Measurements from ENCODE around the gene TANC1. TPM values are rescaled to one million over a fixed set of nuclear protein-coding genes. Genes with fewer than 3 reads are reported as not detected.

Gene TANC1
- total and polyA plus RNA-seq, 2 donors (not counting 3 experiments of a cell fraction or from before 2014, with no cell fraction given), result 58.9 to 99.4 TPM

GRCh38 chr2:159080641-159081040, 112.2 kb downstream of the TANC1 start:
- dilution Hi-C loops (cut with MboI; ENCODE audit: extremely low pct_ligation_motif_present, low sequenced_read_pairs), result no loop called here
- DNase-seq (ENCODE audit: low read depth, low spot score), result no peak
- POLR2A ChIA-PET, result no interaction called here

More at GRCh38 chr2:159080641-159081040, 112.2 kb downstream of the TANC1 start:
- Histone ChIP-seq H3K27me3 (ENCODE audit: control insufficient read depth in 2 of 2, insufficient read depth in 2 of 2, low read length in 2 of 2) (no peaks in the 10 kb centered on the region), H3K36me3 (ENCODE audit: control insufficient read depth in 2 of 2, extremely low read depth in 1 of 2, insufficient read depth in 2 of 2, low read length in 2 of 2) (no peaks in the 10 kb centered on the region), H3K9me3 (replicated peaks; ENCODE audit: control insufficient read depth, insufficient read depth, low read length) (no peaks in the 10 kb centered on the region), H2AFZ (ENCODE audit: low read depth, low read length) (no peak overlapping the region), H3K4me1 (ENCODE audit: control insufficient read depth, extremely low read depth, insufficient read depth, low read length) (peaks cover 46% of the 10 kb centered on the region), H3K9me1 (replicated peaks; ENCODE audit: control insufficient read depth, extremely low read depth, insufficient read depth, low read length) (no peaks in the 10 kb centered on the region), H3K4me2 (ENCODE audit: insufficient read depth, low read length) (no peak overlapping the region), H3K27ac (ENCODE audit: insufficient read depth, low read depth, low read length) (no peak overlapping the region), H3K4me3 (replicated peaks in 1 of 3; ENCODE audit: insufficient read depth in 1 of 3, low read depth in 1 of 3, low read length in 3 of 3) (no peak overlapping the region), H4K20me1 (replicated peaks; ENCODE audit: control insufficient read depth, extremely low read depth, insufficient read depth, low read length) (no peaks in the 10 kb centered on the region), H3K9ac (replicated peaks; ENCODE audit: extremely low read depth, insufficient read depth, low read length) (no peak overlapping the region), H3K79me2 (ENCODE audit: control insufficient read depth, insufficient read depth, low read length) (peaks cover 57% of the 10 kb centered on the region)
- FAIRE-seq, result no peak
- CTCF ChIA-PET, result interaction anchor here (0.6 to 2.1 kb wide), 5 partner anchors 8 to 125 kb away, joined by 3 to 9 read pairs (median 4); no protein-coding TSS in a partner anchor
- TF ChIP-seq CTCF (IDR thresholded peaks at IDR 0.05; ENCODE audit: extremely low read depth in 1 of 2, insufficient read depth in 1 of 2, low read depth in 1 of 2, low read length in 2 of 2), result no peak
- no peak for TF ChIP-seq POLR2A (IDR thresholded peaks at IDR 0.05; ENCODE audit: low read depth, low read length)
- TF ChIP-seq MYC (IDR thresholded peaks at IDR 0.05; ENCODE audit: low read depth, low read length), result no peak
- no peak for TF ChIP-seq GATA2 (IDR thresholded peaks at IDR 0.05; ENCODE audit: insufficient read depth, insufficient read length, low read depth, low read length)
- TF ChIP-seq EZH2 (IDR thresholded peaks at IDR 0.05; ENCODE audit: borderline replicate concordance, low read depth, low read length, severe bottlenecking), result no peak
- TF ChIP-seq POLR2AphosphoS5 (IDR thresholded peaks at IDR 0.05; ENCODE audit: insufficient read depth, low read depth, low read length), result no peak
- no peak for TF ChIP-seq MAX (IDR thresholded peaks at IDR 0.05; ENCODE audit: insufficient read depth, insufficient read length)
- TF ChIP-seq JUN (IDR thresholded peaks at IDR 0.05; ENCODE audit: borderline replicate concordance, insufficient read depth, insufficient read length, low read depth), result no peak
- no peak for TF ChIP-seq FOS (IDR thresholded peaks at IDR 0.05; ENCODE audit: borderline replicate concordance, insufficient read depth, low read length)
- no TSS peak for BruUV-seq (replicated peaks)
- intact Hi-C loops (cut with micrococcal nuclease), result no loop called here
